K562 (cell line): ENCODE measurements around the gene GNB2. TPM values are rescaled to one million over a fixed set of nuclear protein-coding genes. Genes with fewer than 3 reads are reported as not detected.
A peak's percentile ranks its signal among the peaks of the same experiment; 100 is the strongest.

Source experiments
- CCNT2 ChIP-seq: IDR thresholded peaks from 2 replicates; pipeline ENCODE4 v1.6.1; 2011; ENCODE audit warnings: borderline replicate concordance, low read depth, mild to moderate bottlenecking, moderate library complexity, mixed read lengths, low read length; ENCODE audit not compliant: insufficient read length; ENCODE audit errors: extremely low read depth
- NCOA4 ChIP-seq: fragments of 450-650 bp; IDR thresholded peaks from 2 replicates; pipeline ENCODE4 v1.6.1; 2018; ENCODE audit warnings: mild to moderate bottlenecking; ENCODE audit not compliant: partially characterized antibody
- ZFP1 ChIP-seq: fragments of 450-650 bp; formaldehyde crosslinking; IDR thresholded peaks from 2 replicates; pipeline ENCODE4 v1.4.0; 2020; ENCODE audit warnings: mild to moderate bottlenecking, mixed read lengths
- ZNF668 ChIP-seq: fragments of 250-450 bp; sonication (Bioruptor Pico); IDR thresholded peaks from 2 replicates; pipeline ENCODE4 v1.8.0; 2022; ENCODE audit warnings: mild to moderate bottlenecking, inconsistent platforms
- polyA plus RNA-seq, 8 experiments: library from polyadenylated mRNA; depleted of rRNA in 4 of 8; stranded (reverse) in 5 of 8; unstranded in 3 of 8; fragments of >200 nt; fragmentation: Nextera tagmentation in 2 of 8; fragmentation: Illumina TruSeq in 1 of 8; extraction: Ambion mirVana in 2 of 8; extraction: Trizol in 1 of 8; gene quantifications; 2 replicates each; pipeline versions ENCODE4 v1.2.1 to v1.2.3, GENCODE V29; 2011 to 2014; ENCODE audit warnings: inconsistent platforms in 1 of 8, missing spikeins in 1 of 8
- total RNA-seq, 7 experiments: library from RNA; depleted of rRNA in 6 of 7; stranded (reverse); fragments of >200 nt in 6 of 7; fragmentation: Illumina TruSeq in 2 of 7; extraction: Trizol in 2 of 7; gene quantifications; 2 replicates each; pipeline versions ENCODE4 v1.2.1 to v1.2.3, GENCODE V29; 2011 to 2021; ENCODE audit warnings: low replicate concordance in 1 of 7
- TF ChIP-seq, protein P1 (sequence below), 2 experiments: fragments of 450-650 bp in 1 of 2; sonication (generic) in 1 of 2; formaldehyde crosslinking in 1 of 2; IDR thresholded peaks; 2 replicates each; pipeline versions ENCODE4 v1.7.1 to v1.9.0; 2016 to 2022; ENCODE audit warnings: inconsistent platforms in 1 of 2, mild to moderate bottlenecking in 1 of 2, missing genetic modification reagents in 1 of 2
- TF ChIP-seq, protein P2 (sequence below): sonication (generic); formaldehyde crosslinking; IDR thresholded peaks from 2 replicates; pipeline ENCODE4 v1.8.1; 2023; ENCODE audit warnings: mild to moderate bottlenecking, missing genetic modification reagents
- TF ChIP-seq, protein P3 (sequence below): fragments of 250-450 bp; sonication (Bioruptor Pico); IDR thresholded peaks from 2 replicates; pipeline ENCODE4 v1.4.0; 2020

Gene GNB2
- total and polyA plus RNA-seq, 9 of the 15 experiments (the other 6 are each of a cell fraction or from before 2014, with no cell fraction given) = 0.65 to 320 (median 104) TPM

GRCh38 chr7:100623951-100624824, 49.4 kb upstream of the GNB2 start (continued):
- TF ChIP-seq, protein P1, sequence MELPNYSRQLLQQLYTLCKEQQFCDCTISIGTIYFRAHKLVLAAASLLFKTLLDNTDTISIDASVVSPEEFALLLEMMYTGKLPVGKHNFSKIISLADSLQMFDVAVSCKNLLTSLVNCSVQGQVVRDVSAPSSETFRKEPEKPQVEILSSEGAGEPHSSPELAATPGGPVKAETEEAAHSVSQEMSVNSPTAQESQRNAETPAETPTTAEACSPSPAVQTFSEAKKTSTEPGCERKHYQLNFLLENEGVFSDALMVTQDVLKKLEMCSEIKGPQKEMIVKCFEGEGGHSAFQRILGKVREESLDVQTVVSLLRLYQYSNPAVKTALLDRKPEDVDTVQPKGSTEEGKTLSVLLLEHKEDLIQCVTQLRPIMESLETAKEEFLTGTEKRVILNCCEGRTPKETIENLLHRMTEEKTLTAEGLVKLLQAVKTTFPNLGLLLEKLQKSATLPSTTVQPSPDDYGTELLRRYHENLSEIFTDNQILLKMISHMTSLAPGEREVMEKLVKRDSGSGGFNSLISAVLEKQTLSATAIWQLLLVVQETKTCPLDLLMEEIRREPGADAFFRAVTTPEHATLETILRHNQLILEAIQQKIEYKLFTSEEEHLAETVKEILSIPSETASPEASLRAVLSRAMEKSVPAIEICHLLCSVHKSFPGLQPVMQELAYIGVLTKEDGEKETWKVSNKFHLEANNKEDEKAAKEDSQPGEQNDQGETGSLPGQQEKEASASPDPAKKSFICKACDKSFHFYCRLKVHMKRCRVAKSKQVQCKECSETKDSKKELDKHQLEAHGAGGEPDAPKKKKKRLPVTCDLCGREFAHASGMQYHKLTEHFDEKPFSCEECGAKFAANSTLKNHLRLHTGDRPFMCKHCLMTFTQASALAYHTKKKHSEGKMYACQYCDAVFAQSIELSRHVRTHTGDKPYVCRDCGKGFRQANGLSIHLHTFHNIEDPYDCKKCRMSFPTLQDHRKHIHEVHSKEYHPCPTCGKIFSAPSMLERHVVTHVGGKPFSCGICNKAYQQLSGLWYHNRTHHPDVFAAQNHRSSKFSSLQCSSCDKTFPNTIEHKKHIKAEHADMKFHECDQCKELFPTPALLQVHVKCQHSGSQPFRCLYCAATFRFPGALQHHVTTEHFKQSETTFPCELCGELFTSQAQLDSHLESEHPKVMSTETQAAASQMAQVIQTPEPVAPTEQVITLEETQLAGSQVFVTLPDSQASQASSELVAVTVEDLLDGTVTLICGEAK (IDR thresholded peaks at IDR 0.05) = peak; percentile 99
- TF ChIP-seq, protein P1 (CRISPR knock-in tag; IDR thresholded peaks at IDR 0.05) = peak; percentile 99
- TF ChIP-seq ZFP1 (CRISPR knock-in tag) = no peak
- TF ChIP-seq ZNF668 (CRISPR knock-in tag) = no peak
- TF ChIP-seq, protein P2, sequence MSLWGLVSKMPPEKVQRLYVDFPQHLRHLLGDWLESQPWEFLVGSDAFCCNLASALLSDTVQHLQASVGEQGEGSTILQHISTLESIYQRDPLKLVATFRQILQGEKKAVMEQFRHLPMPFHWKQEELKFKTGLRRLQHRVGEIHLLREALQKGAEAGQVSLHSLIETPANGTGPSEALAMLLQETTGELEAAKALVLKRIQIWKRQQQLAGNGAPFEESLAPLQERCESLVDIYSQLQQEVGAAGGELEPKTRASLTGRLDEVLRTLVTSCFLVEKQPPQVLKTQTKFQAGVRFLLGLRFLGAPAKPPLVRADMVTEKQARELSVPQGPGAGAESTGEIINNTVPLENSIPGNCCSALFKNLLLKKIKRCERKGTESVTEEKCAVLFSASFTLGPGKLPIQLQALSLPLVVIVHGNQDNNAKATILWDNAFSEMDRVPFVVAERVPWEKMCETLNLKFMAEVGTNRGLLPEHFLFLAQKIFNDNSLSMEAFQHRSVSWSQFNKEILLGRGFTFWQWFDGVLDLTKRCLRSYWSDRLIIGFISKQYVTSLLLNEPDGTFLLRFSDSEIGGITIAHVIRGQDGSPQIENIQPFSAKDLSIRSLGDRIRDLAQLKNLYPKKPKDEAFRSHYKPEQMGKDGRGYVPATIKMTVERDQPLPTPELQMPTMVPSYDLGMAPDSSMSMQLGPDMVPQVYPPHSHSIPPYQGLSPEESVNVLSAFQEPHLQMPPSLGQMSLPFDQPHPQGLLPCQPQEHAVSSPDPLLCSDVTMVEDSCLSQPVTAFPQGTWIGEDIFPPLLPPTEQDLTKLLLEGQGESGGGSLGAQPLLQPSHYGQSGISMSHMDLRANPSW (CRISPR knock-in tag) = no peak
- TF ChIP-seq NCOA4 = no peak
- no peak for TF ChIP-seq CCNT2
- TF ChIP-seq, protein P3, sequence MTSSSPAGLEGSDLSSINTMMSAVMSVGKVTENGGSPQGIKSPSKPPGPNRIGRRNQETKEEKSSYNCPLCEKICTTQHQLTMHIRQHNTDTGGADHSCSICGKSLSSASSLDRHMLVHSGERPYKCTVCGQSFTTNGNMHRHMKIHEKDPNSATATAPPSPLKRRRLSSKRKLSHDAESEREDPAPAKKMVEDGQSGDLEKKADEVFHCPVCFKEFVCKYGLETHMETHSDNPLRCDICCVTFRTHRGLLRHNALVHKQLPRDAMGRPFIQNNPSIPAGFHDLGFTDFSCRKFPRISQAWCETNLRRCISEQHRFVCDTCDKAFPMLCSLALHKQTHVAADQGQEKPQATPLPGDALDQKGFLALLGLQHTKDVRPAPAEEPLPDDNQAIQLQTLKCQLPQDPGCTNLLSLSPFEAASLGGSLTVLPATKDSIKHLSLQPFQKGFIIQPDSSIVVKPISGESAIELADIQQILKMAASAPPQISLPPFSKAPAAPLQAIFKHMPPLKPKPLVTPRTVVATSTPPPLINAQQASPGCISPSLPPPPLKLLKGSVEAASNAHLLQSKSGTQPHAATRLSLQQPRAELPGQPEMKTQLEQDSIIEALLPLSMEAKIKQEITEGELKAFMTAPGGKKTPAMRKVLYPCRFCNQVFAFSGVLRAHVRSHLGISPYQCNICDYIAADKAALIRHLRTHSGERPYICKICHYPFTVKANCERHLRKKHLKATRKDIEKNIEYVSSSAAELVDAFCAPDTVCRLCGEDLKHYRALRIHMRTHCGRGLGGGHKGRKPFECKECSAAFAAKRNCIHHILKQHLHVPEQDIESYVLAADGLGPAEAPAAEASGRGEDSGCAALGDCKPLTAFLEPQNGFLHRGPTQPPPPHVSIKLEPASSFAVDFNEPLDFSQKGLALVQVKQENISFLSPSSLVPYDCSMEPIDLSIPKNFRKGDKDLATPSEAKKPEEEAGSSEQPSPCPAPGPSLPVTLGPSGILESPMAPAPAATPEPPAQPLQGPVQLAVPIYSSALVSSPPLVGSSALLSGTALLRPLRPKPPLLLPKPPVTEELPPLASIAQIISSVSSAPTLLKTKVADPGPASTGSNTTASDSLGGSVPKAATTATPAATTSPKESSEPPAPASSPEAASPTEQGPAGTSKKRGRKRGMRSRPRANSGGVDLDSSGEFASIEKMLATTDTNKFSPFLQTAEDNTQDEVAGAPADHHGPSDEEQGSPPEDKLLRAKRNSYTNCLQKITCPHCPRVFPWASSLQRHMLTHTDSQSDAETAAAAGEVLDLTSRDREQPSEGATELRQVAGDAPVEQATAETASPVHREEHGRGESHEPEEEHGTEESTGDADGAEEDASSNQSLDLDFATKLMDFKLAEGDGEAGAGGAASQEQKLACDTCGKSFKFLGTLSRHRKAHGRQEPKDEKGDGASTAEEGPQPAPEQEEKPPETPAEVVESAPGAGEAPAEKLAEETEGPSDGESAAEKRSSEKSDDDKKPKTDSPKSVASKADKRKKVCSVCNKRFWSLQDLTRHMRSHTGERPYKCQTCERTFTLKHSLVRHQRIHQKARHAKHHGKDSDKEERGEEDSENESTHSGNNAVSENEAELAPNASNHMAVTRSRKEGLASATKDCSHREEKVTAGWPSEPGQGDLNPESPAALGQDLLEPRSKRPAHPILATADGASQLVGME (CRISPR knock-in tag) = no peak
